ENCODE data around the gene PPP1R14B.

Gene PPP1R14B

GRCh38 chr11:64229744-64230170, 17.0 kb downstream of the PPP1R14B start:
- DNase-seq = no peak

- no peak for DNase-seq
Observed at GRCh38 chr11:64229090-64229743, 17.5 kb downstream of the PPP1R14B start.

GRCh38 chr11:64227405-64227956, 19.3 kb downstream of the PPP1R14B start:
- DNase-seq = no peak

GRCh38 chr11:64226507-64227051, 20.2 kb downstream of the PPP1R14B start:
- peak; percentile 54 for DNase-seq

- peak; percentile 25 for DNase-seq
Observed at GRCh38 chr11:64225608-64226506, 20.9 kb downstream of the PPP1R14B start, which contains the start of the genes NUDT22 and TRPT1. NUDT22 (plus strand) TSS chr11:64226274; CDS start chr11:64226653, 379 bp downstream. TRPT1 (minus strand) TSS chr11:64226186; CDS start chr11:64225860, 326 bp downstream.

GRCh38 chr11:64224891-64225607, 21.7 kb downstream of the PPP1R14B start:
- DNase-seq = no peak

- no peak for DNase-seq
Observed at GRCh38 chr11:64224151-64224890, 22.4 kb downstream of the PPP1R14B start.

- peak; percentile 22 for DNase-seq
Observed at GRCh38 chr11:64223001-64223651, 23.6 kb downstream of the PPP1R14B start.

- DNase-seq = no peak
Observed at GRCh38 chr11:64222651-64223000, 24.1 kb downstream of the PPP1R14B start.

GRCh38 chr11:64220798-64221197, 25.9 kb downstream of the PPP1R14B start:
- no peak for DNase-seq

GRCh38 chr11:64220271-64220670, 26.5 kb downstream of the PPP1R14B start:
- no peak for DNase-seq

GRCh38 chr11:64219755-64220154, 27.0 kb downstream of the PPP1R14B start:
- no peak for DNase-seq

- DNase-seq = no peak
Observed at GRCh38 chr11:64219354-64219684, 27.4 kb downstream of the PPP1R14B start.

- DNase-seq = no peak
Observed at GRCh38 chr11:64218628-64219353, 28.0 kb downstream of the PPP1R14B start.

GRCh38 chr11:64216879-64217278, 29.9 kb downstream of the PPP1R14B start:
- no peak for DNase-seq

GRCh38 chr11:64211181-64211872, 35.4 kb downstream of the PPP1R14B start:
- no peak for DNase-seq

- no peak for DNase-seq
Observed at GRCh38 chr11:64210301-64211020, 36.3 kb downstream of the PPP1R14B start.

GRCh38 chr11:64209563-64209843, 37.2 kb downstream of the PPP1R14B start:
- DNase-seq = no peak

GRCh38 chr11:64208796-64209562, 37.8 kb downstream of the PPP1R14B start:
- no peak for DNase-seq

All from NCI-H524 treated with DMSO at 0.1 percent for 48 hours (cell line).